Spleen (tissue), 11 donors: ENCODE results near the gene ZFYVE28. TPM values are rescaled to one million over a fixed set of nuclear protein-coding genes. Genes with fewer than 3 reads are reported as not detected.
"Not testable (repeated sequence)": the region's sequence is repeated elsewhere in the genome, so short reads cannot be mapped to it uniquely, and the experiment has no call there.

Source experiments
- DNase-seq: peaks from one replicate; pipeline ENCODE4 v3.0.0-alpha.2; 2020
- H3K27ac ChIP-seq, 8 donors: fragments of 200-600 bp; sonication (generic) in 7 of 8; 1 replicate in 4 of 8; 2 replicates in 4 of 8; pipeline versions ENCODE4 v1.5.0 to v1.8.0; 2016 to 2021; ENCODE audit warnings: inconsistent platforms in 4 of 8, mild to moderate bottlenecking in 4 of 8, moderate library complexity in 1 of 8
- H3K27me3 ChIP-seq, 7 donors: fragments of 200-600 bp; sonication (generic) in 6 of 7; replicated peaks in 1 of 7; 1 replicate in 4 of 7; 2 replicates in 3 of 7; pipeline versions ENCODE4 v1.5.0 to v1.8.0; 2016 to 2021; ENCODE audit warnings: inconsistent platforms in 3 of 7, mild to moderate bottlenecking in 1 of 7
- H3K36me3 ChIP-seq, 6 donors: fragments of 200-600 bp; sonication (generic) in 5 of 6; 1 replicate in 4 of 6; 2 replicates in 2 of 6; pipeline versions ENCODE4 v1.5.0 to v1.8.0; 2016 to 2021; ENCODE audit warnings: inconsistent platforms in 2 of 6
- H3K4me1 ChIP-seq, 6 donors: fragments of 200-600 bp; sonication (generic) in 5 of 6; 1 replicate in 3 of 6; 2 replicates in 3 of 6; pipeline versions ENCODE4 v1.5.0 to v1.8.0; 2016 to 2021; ENCODE audit warnings: inconsistent platforms in 3 of 6
- H3K4me3 ChIP-seq, 8 donors: fragments of 200-600 bp; sonication (generic) in 7 of 8; 1 replicate in 4 of 8; 2 replicates in 4 of 8; pipeline versions ENCODE4 v1.5.0 to v1.8.0; 2016 to 2021; ENCODE audit warnings: inconsistent platforms in 4 of 8, mild to moderate bottlenecking in 4 of 8, moderate library complexity in 2 of 8
- H3K9me3 ChIP-seq, 8 donors: fragments of 200-600 bp; sonication (generic) in 7 of 8; 1 replicate in 4 of 8; 2 replicates in 4 of 8; pipeline versions ENCODE4 v1.5.0 to v1.8.0; 2016 to 2021; ENCODE audit warnings: inconsistent platforms in 4 of 8
- CTCF ChIP-seq, 11 experiments: fragments of 200-600 bp in 7 of 11; fragments of 450-650 bp in 4 of 11; sonication (generic) in 4 of 11; IDR thresholded peaks in 8 of 11; conservative IDR thresholded peaks in 3 of 11; 1 replicate in 7 of 11; 2 replicates in 4 of 11; pipeline versions ENCODE4 v1.4.0 to v1.8.0; 2016 to 2021; ENCODE audit warnings: antibody characterized with exemption in 11 of 11, inconsistent platforms in 4 of 11, mild to moderate bottlenecking in 1 of 11
- POLR2A ChIP-seq, 3 donors: fragments of 450-650 bp; IDR thresholded peaks; one replicate each; pipeline ENCODE4 v1.5.1; 2017; ENCODE audit warnings: antibody characterized with exemption in 3 of 3, mild to moderate bottlenecking in 1 of 3
- POLR2AphosphoS5 ChIP-seq, 3 donors: sonication (generic); formaldehyde crosslinking; IDR thresholded peaks; one replicate each; pipeline ENCODE4 v1.5.1; 2017; ENCODE audit warnings: antibody characterized with exemption in 3 of 3
- WGBS, 5 donors: extraction: QIAGEN DNeasy Blood & Tissue Kit in 3 of 5; methylation state at CpG; one replicate each; pipeline versions ENCODE4 v1.1.5 to v1.1.7; 2013 to 2018; 5-methylcytosine and 5-hydroxymethylcytosine counted together
- intact Hi-C: fragments of 100-400 bp; cut with DNase I; formaldehyde crosslinking; loops from one replicate; pipeline ENCODE4 v1.15.0; 2023; ENCODE audit warnings: low total_unique reads
- polyA plus RNA-seq, 3 donors: library from polyadenylated mRNA; stranded (reverse); fragments of 200-250 nt; gene quantifications; one replicate each; pipeline ENCODE4 v1.2.1, GENCODE V29; 2013
- total RNA-seq, 7 donors: library from RNA; depleted of rRNA in 3 of 7; stranded (reverse); fragments of >200 nt in 3 of 7; fragmentation: NEBNext Ultra II Directional in 4 of 7; extraction: Animal tissue kit (Norgen Biotek cat#: 25700) in 4 of 7; gene quantifications; one replicate each; pipeline versions ENCODE4 v1.1.0 to v1.2.1, GENCODE V29; 2016 to 2021
- donor health status: healthy with polysubstance abuse.
- donor health status: DM: no; HTN: no; CAD: no; lungs with moderate emphysema.
- donor health status: DM: no; HTN: no; CAD: no.
- donor health status: Bipolar disorder and iron deficiency.
- donor health status: healthy.
- donor health status: DM: no; HTN: no; CAD: no.
- donor health status: DM: yes; HTN: yes; CAD: no.

ZFYVE28 gene
- total and polyA plus RNA-seq, 10 donors = 2.7 to 31.3 (median 12.6) TPM

GRCh38 chr4:2276581-2277325 lies 141.7 kb downstream of the ZFYVE28 start:
- H3K9me3 ChIP-seq = no peaks in the 10 kb centered on the region
- WGBS, 5 donors = 93 to 96% (median 95%) methylated on average over 30 of the region's 30 CpGs
- no peaks in the 10 kb centered on the region for H3K27me3 ChIP-seq
- H3K4me3 ChIP-seq = no peak overlapping the region
- intact Hi-C loops = no loop called here
- no peak overlapping the region for H3K27ac ChIP-seq
- peaks cover 0 to 8% (median 0%) of the 10 kb centered on the region in 6 donors for H3K36me3 ChIP-seq
- peak; percentile 36 for DNase-seq
- TF ChIP-seq POLR2A (IDR thresholded peaks at IDR 0.05) = no peak
- no peak for TF ChIP-seq POLR2AphosphoS5 (IDR thresholded peaks at IDR 0.05)
- H3K4me1 ChIP-seq = peaks cover 0 to 13% (median 9%) of the 10 kb centered on the region in 6 donors

GRCh38 chr4:2275546-2276251 lies 142.7 kb downstream of the ZFYVE28 start:
- 89 to 96% (median 94%) methylated on average over 38 to 44 of the region's 44 CpGs for WGBS, 5 donors
- Histone ChIP-seq H3K27ac (no peak overlapping the region), H3K4me1 (peaks cover 0 to 2% (median 0%) of the 10 kb centered on the region in 6 donors), H3K36me3 (peaks cover 0 to 18% (median 0%) of the 10 kb centered on the region in 6 donors), H3K9me3 (no peaks in the 10 kb centered on the region), H3K27me3 (no peaks in the 10 kb centered on the region), H3K4me3 (no peak overlapping the region)
- TF ChIP-seq POLR2A (IDR thresholded peaks at IDR 0.05) (no peak), POLR2AphosphoS5 (IDR thresholded peaks at IDR 0.05) (no peak), CTCF (IDR thresholded peaks at IDR 0.05 in 8 of 11, conservative IDR thresholded peaks at IDR 0.05 in 3 of 11) (no peak)
- intact Hi-C loops = no loop called here
- peak; percentile 61 for DNase-seq

GRCh38 chr4:2275044-2275397 lies 143.4 kb downstream of the ZFYVE28 start:
- intact Hi-C loops, H3K27me3 ChIP-seq, H3K4me1 ChIP-seq, H3K4me3 ChIP-seq, H3K27ac ChIP-seq, H3K9me3 ChIP-seq, DNase-seq: not testable (repeated sequence)
- peaks cover 0 to 25% (median 0%) of the 10 kb centered on the region in 6 donors for H3K36me3 ChIP-seq
- WGBS, 5 donors = 88 to 96% (median 91%) methylated on average over 9 to 10 of the region's 10 CpGs

- intact Hi-C loops = no loop called here
- DNase-seq = peak; percentile 58
- Histone ChIP-seq H3K4me3 (no peak overlapping the region), H3K4me1 (no peaks in the 10 kb centered on the region), H3K9me3 (no peaks in the 10 kb centered on the region), H3K27ac (no peak overlapping the region), H3K27me3 (no peaks in the 10 kb centered on the region), H3K36me3 (peaks cover 0 to 27% (median 0%) of the 10 kb centered on the region in 6 donors)
- 87 to 92% (median 89%) methylated on average over 20 to 21 of the region's 21 CpGs for WGBS, 5 donors
- TF ChIP-seq CTCF (IDR thresholded peaks at IDR 0.05 in 8 of 11, conservative IDR thresholded peaks at IDR 0.05 in 3 of 11) (no peak), POLR2A (IDR thresholded peaks at IDR 0.05) (no peak), POLR2AphosphoS5 (IDR thresholded peaks at IDR 0.05) (no peak)
Measured at GRCh38 chr4:2274320-2275043, 144.0 kb downstream of the ZFYVE28 start.
